HTR-8/SVneo (cell line): ENCODE data around the gene SLC12A9.

Source experiments
- DNase-seq: peaks from one replicate; pipeline ENCODE4 v3.0.0; 2011; ENCODE audit warnings: low spot score, mixed read lengths; ENCODE audit not compliant: insufficient read length
- FAIRE-seq: peaks from 2 replicates; lab custom pipeline; 2011; peaks lifted over from hg19 to GRCh38; lab: Jason Lieb, UNC

Gene SLC12A9

DNA sequence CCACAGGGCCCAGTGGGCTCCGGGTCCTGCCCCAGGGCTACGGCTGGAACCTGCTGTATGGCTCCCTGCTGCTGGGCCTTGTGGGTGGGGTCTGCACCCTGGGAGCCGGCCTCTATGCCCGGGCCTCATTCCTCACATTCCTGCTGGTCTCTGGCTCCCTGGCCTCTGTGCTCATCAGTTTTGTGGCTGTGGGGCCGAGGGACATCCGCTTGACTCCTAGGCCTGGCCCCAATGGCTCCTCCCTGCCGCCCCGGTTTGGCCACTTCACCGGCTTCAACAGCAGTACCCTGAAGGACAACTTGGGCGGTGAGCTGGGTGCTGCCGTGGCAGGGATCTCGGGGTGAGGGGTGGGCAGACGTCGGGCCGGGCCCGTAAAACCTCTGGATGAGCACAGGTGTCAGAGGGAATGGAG, 4.4 kb downstream of the SLC12A9 start:
- FAIRE-seq (no peak), DNase-seq (no peak)

DNA sequence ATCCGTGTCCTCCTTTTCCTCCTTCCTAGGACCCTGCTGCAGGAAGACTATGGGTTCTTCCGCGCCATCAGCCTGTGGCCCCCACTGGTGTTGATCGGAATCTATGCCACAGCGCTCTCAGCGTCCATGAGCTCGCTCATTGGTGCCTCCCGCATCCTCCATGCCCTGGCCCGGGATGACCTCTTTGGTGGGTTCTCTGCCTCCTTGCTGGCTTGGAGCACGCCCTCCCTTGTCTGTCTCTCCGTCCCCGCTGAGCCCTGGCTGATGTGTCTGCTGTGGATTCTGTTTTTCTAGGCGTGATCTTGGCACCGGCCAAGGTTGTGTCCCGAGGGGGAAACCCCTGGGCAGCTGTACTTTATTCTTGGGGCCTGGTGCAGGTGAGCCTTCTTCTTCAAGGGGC, 7.3 kb downstream of the SLC12A9 start:
- DNase-seq (no peak), FAIRE-seq (no peak)

- DNase-seq = no peak
- FAIRE-seq = no peak
Observed at GRCh38 chr7:100860702-100861615, 8.4 kb downstream of the SLC12A9 start.

DNA sequence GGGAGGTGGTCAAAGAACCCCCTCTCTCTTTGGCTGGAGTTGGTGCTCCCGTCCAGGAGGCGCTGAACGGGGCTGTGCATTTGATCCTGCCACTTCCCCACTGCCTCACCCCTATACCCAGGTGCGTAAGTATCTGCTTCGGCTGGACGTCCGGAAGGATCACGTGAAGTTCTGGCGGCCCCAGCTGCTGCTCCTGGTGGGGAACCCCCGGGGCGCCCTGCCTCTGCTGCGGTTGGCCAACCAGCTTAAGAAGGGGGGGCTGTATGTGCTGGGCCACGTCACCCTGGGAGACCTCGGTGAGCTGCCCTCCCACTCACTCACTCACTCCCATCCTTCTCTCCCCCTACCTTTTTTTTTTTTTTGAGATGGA, 9.1 kb downstream of the SLC12A9 start:
- FAIRE-seq (no peak), DNase-seq (no peak)

DNA sequence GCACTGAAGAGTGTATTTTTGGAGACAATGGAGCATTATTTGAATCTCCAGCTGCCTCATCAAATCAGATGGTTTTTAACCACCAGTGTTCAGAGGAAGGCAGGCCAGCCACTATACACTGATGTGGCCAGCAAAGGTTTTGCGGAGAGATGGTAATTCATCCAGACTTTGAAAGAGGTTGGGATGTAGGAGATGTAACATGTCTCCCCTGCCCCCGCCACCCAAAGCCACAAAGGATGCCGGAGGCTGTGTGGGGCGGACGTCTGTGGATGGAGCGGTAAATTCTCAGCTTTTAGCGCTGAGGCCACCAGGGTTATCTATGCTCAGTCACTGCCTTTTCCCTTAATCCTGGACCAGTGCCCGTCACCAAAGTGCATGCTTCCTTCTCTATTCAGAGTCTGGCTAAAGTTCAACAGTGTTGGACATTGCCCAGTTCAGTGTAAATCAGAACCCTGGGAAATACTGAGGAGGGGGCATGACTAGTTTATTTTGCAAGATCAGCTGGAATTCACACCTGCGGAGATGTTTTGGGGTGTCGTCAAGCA, 11.0 kb downstream of the SLC12A9 start:
- FAIRE-seq (no peak), DNase-seq (no peak)

GRCh38 chr7:100864263-100864845, 11.8 kb downstream of the SLC12A9 start:
- FAIRE-seq = no peak

DNA sequence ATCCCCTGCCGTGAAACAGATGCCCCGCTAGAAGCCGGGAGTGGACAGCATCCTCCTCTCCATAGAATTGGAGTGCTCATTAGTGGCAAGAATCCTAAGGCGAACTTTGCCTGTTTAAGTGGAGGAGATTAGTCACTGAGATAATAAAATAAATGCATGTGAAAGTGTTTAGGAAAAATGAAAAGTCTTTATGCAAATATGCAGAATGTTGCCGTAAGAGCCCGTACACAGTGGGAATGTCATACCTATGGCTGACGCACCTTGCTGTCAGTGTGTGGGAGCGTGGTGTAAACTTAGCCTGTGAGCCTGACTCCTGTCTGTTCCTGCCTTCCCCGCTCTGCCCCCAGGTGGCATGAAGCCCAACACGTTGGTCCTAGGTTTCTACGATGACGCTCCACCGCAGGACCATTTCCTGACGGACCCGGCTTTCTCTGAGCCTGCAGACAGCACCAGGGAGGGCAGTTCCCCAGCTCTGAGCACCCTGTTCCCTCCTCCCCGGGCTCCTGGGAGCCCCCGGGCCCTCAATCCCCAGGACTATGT, 12.9 kb downstream of the SLC12A9 start:
- no peak for DNase-seq
- FAIRE-seq = no peak

More at GRCh38 chr7:100864263-100864845, 11.8 kb downstream of the SLC12A9 start:
- no peak for DNase-seq

GRCh38 chr7:100865938-100866728, 13.6 kb downstream of the SLC12A9 start:
- DNase-seq = no peak
- no peak for FAIRE-seq

- DNase-seq (no peak), FAIRE-seq (no peak)
Observed at GRCh38 chr7:100866729-100867039, 14.2 kb downstream of the SLC12A9 start.

DNA sequence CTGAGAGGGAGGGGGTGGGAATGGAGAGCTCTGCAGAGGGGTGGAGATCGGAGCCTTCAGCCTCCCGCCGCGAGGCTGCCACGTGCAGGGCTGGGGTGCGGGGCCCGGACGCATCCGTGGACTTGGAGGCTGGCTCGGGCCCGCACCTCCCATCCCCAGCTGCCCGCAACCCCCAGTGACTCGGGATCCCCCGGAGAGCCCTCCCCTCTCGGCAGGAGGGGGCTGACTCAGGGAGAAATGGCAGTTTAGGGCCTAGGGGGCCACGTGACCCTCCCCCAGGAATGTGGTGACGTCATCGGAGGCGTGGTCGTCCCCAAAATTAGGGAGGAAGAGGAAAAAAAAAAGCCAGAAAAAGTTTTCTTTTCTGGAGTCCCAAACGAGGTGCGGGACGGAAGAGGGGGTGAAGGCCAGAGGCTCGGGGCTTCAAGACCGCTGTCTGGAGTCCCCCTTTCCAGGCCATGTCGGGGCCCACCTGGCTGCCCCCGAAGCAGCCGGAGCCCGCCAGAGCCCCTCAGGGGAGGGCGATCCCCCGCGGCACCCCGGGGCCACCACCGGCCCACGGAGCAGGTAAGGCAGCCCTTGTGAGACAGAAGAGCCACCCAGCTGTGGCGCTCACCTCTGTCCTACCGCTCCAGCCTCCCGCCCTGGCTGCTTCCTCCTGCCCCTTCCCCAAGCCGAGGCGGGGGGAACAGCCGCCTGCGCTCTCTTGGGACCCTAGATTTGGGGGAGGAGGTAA, 14.7 kb downstream of the SLC12A9 start, which contains the start of gene TRIP6:
Gene TRIP6, plus strand, starts transcription at position 348 of the 736 bp plus-strand sequence. Its CDS starts 111 bp downstream, at position 459.
- peak; percentile 89 for DNase-seq

DNA sequence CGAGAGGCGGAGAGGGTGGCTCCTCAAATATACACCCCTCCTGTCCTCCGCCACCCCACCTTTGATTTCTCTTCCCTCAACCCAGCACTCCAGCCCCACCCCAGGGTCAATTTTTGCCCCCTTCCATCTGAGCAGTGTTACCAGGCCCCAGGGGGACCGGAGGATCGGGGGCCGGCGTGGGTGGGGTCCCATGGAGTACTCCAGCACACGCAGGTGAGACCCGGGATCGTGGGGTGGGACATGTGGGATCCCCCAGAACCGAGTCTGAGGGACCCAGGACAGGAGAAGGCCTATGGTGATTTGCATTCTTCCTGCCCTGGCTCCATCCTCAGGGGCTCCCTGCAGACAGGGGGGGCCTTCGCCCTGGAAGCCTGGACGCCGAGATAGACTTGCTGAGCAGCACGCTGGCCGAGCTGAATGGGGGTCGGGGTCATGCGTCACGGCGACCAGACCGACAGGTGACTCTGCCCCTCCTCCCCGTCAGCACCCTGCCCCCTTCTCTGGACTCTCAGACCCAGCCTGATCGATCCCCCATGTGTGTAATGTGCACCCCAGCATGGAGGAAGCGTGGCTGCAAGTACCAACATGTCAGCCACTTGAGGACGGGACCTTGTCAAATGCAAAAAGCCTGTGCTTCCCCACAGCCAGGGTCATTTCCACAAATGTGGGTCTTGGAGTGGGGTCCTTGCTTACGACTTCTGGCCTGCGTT, 15.4 kb downstream of the SLC12A9 start:
- FAIRE-seq = no peak
- DNase-seq = no peak

More for the DNA sequence above, 14.7 kb downstream of the SLC12A9 start, which contains the start of gene TRIP6:
- FAIRE-seq = no peak

DNA sequence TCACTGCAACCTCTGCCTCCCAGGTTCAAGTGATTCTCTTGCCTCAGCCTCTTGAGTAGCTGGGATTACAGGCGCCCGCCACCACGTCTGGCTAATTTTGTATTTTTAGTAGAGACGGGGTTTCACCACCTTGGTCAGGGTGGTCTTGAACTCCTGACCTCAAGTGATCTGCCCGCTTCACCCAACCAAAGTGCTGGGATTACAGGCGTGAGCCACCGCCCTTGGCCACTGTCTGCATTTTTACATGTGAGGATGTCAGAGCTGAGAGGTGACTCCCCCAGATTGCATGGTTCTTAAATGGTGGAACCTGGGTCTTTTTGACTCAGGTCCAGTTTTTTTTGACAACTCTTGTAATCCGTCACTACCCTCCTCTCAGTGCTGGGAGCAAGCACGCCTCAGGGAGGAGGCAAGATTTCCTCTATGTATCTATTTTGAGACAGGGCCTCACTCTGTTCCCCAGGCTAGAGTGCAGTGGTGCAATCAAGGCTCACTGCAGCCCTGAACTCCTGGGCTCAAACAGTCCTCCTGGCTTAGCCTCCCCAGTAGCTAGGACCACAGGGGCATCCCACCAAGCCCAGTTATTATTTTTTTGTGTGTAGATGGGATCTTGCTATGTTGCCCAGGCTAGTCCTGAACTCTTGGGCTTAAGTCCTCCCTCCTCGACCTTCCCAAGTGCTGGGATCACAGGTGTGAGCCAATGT, 21.2 kb downstream of the SLC12A9 start:
- DNase-seq (no peak), FAIRE-seq (no peak)

DNA sequence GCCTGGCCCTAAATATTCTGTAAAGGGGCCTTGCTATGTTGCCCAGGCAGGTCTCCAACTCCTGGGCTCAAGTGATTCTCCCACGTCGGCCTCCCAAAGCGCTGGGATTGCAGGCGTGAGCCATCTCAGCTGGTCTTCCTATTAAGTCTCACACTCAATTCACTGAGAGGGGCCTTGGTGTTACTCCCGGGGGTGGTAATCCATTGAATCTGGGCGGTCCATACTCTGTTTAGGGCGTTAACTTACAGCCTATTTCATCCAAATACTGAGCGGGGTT, 21.7 kb downstream of the SLC12A9 start:
- DNase-seq (no peak), FAIRE-seq (no peak)

DNA sequence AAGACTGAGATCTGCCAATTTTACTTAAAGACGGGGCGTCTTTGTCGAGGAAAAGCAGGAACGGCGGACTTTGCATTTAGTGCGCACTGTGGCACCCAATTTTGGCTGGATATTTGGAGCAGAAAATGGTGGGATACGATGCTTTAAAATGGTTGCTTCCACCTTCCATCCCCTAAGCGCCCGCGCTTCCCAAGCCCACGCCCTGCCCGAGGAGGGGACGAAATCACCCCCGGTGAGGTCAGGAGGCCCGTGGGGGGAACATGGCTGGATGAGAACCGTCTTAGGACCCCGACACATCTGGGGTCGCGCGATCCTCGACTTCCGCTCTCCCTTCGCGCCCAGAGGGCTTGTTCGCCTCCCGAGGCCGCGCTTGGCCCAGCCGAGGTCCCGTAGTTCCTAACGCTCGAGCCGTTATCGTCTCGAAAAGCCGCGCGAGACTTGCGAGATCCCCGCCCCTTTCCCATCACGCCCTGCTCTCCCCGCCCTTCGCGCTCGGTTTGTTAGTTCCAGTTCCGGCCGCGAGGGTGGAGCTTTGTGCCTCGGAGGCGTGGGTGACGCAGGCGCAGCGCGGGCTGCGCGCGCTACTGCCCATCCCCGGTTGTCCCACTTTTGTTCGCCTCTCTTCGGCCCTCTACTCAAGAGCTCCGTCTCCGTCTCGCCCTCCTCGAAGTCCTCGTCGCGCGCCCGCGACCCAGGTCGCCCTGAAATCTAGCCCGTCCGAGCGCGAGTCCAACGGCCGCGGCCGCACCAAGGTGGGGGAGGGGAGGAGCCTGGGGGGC, 22.3 kb downstream of the SLC12A9 start, which contains the start of gene SRRT:
Gene SRRT, plus strand, starts transcription at position 527 of the 779 bp plus-strand sequence. CDS start 488 bp downstream, outside the sequence.
- peak; percentile 82 for FAIRE-seq
- DNase-seq = peak; percentile 83

DNA sequence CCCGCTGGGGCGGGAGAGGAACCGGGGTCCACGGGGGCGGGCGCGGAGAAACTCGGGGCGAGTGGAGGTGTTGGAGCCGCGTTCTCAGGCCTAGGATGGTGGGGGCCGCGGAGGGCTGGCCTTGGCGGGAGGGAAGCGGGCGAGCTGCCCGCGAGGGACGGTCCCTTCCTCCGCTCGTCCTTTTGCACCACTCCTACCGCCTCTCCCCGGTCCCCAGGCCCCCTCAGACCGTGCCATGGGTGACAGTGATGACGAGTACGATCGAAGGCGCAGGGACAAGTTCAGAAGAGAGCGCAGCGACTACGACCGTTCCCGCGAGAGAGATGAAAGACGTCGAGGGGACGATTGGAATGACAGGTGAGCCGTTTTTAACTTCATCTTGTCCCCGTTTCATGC, 22.8 kb downstream of the SLC12A9 start:
- FAIRE-seq (no peak), DNase-seq (no peak)

DNA sequence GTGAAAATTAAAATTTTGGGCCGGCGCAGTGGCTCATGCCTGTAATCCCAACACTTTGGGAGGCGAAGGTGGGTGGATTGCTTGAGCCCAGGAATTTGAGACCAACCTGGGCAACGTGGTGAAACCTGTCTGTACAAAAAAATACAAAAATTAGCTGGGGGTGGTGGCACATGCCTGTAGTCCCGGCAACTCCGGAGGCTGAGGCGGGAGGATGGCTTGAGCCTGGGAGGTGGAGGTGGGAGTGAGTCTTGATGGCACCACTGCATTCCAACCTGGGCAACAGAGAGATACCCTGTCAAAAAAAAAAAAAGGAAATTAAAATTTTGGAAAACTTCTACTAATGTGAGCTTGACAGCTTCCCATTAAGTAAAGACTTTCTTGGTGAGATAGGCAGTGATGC, 25.5 kb downstream of the SLC12A9 start:
- DNase-seq = no peak
- no peak for FAIRE-seq

- FAIRE-seq (no peak), DNase-seq (no peak)
Observed at GRCh38 chr7:100878685-100879084, 26.2 kb downstream of the SLC12A9 start.
